ENCODE data around the gene NHLRC3. TPM values are rescaled to one million over a fixed set of nuclear protein-coding genes. Genes with fewer than 3 reads are reported as not detected.

The NHLRC3 gene
- total and polyA plus RNA-seq, 2 donors from 2014 or later, result 12.6 to 30.4 TPM

- H3K9me3 ChIP-seq (ENCODE audit: control insufficient read depth in 2 of 3, insufficient read depth in 1 of 3, low read length in 3 of 3), result no peaks in the 10 kb centered on the region
- intact Hi-C loops (cut with DNase I), result no loop called here
- peak; percentile 30 for TF ChIP-seq CTCF (IDR thresholded peaks at IDR 0.05; ENCODE audit: borderline replicate concordance, extremely low read depth, insufficient read depth)
- peak; percentile 90 for FAIRE-seq
- peak in 2 of 5 donors; percentile 51 to 77 for DNase-seq
- H3K27me3 ChIP-seq (ENCODE audit: control insufficient read depth, insufficient read depth, low read length), result no peaks in the 10 kb centered on the region
- no peak overlapping the region for H3K27ac ChIP-seq (ENCODE audit: low read depth in 2 of 2, low read length in 2 of 2)
- no peak overlapping the region for H3K9ac ChIP-seq (ENCODE audit: low read length in 3 of 3)
- H3K36me3 ChIP-seq (ENCODE audit: control insufficient read depth in 2 of 3, insufficient read depth in 3 of 3, low read length in 3 of 3), result peaks cover 0 to 5% (median 3%) of the 10 kb centered on the region in 3 donors
- H3K4me3 ChIP-seq (ENCODE audit: low read length in 3 of 3), result no peak overlapping the region
- no peaks in the 10 kb centered on the region for H3K4me1 ChIP-seq (ENCODE audit: control insufficient read depth in 2 of 3, insufficient read depth in 2 of 3, low read depth in 1 of 3, low read length in 3 of 3)
These were observed 12.9 kb downstream of the NHLRC3 start for GRCh38 chr13:39051157-39051556.

GRCh38 chr13:39052944-39053343, 14.7 kb downstream of the NHLRC3 start:
- H3K9ac ChIP-seq (ENCODE audit: low read length in 3 of 3), result no peak overlapping the region
- DNase-seq (no peak), FAIRE-seq (no peak)
- no peaks in the 10 kb centered on the region for H3K4me1 ChIP-seq (ENCODE audit: control insufficient read depth in 2 of 3, insufficient read depth in 2 of 3, low read depth in 1 of 3, low read length in 3 of 3)
- H3K27me3 ChIP-seq (ENCODE audit: control insufficient read depth, insufficient read depth, low read length), result no peaks in the 10 kb centered on the region
- no peak for TF ChIP-seq CTCF (IDR thresholded peaks at IDR 0.05; ENCODE audit: borderline replicate concordance, extremely low read depth, insufficient read depth)
- no peaks in the 10 kb centered on the region for H3K9me3 ChIP-seq (ENCODE audit: control insufficient read depth in 2 of 3, insufficient read depth in 1 of 3, low read length in 3 of 3)
- H3K4me3 ChIP-seq (ENCODE audit: low read length in 3 of 3), result no peak overlapping the region
- intact Hi-C loops (cut with DNase I), result no loop called here
- no peak overlapping the region for H3K27ac ChIP-seq (ENCODE audit: low read depth in 2 of 2, low read length in 2 of 2)
- peaks cover 0 to 5% (median 3%) of the 10 kb centered on the region in 3 donors for H3K36me3 ChIP-seq (ENCODE audit: control insufficient read depth in 2 of 3, insufficient read depth in 3 of 3, low read length in 3 of 3)

GRCh38 chr13:39054112-39054511, 15.9 kb downstream of the NHLRC3 start:
- H3K27me3 ChIP-seq (ENCODE audit: control insufficient read depth, insufficient read depth, low read length), result no peaks in the 10 kb centered on the region
- FAIRE-seq (no peak), DNase-seq (no peak)
- no peaks in the 10 kb centered on the region for H3K9me3 ChIP-seq (ENCODE audit: control insufficient read depth in 2 of 3, insufficient read depth in 1 of 3, low read length in 3 of 3)
- H3K4me1 ChIP-seq (ENCODE audit: control insufficient read depth in 2 of 3, insufficient read depth in 2 of 3, low read depth in 1 of 3, low read length in 3 of 3), result no peaks in the 10 kb centered on the region
- no peak overlapping the region for H3K4me3 ChIP-seq (ENCODE audit: low read length in 3 of 3)
- no peak overlapping the region for H3K9ac ChIP-seq (ENCODE audit: low read length in 3 of 3)
- no peak overlapping the region for H3K27ac ChIP-seq (ENCODE audit: low read depth in 2 of 2, low read length in 2 of 2)
- no peak for TF ChIP-seq CTCF (IDR thresholded peaks at IDR 0.05; ENCODE audit: borderline replicate concordance, extremely low read depth, insufficient read depth)
- intact Hi-C loops (cut with DNase I), result no loop called here
- peaks cover 0 to 5% (median 3%) of the 10 kb centered on the region in 3 donors for H3K36me3 ChIP-seq (ENCODE audit: control insufficient read depth in 2 of 3, insufficient read depth in 3 of 3, low read length in 3 of 3)

GRCh38 chr13:39056018-39056417, 17.8 kb downstream of the NHLRC3 start:
- H3K4me1 ChIP-seq (ENCODE audit: control insufficient read depth in 2 of 3, insufficient read depth in 2 of 3, low read depth in 1 of 3, low read length in 3 of 3), result no peaks in the 10 kb centered on the region
- no peak overlapping the region for H3K9ac ChIP-seq (ENCODE audit: low read length in 3 of 3)
- no peak for TF ChIP-seq CTCF (IDR thresholded peaks at IDR 0.05; ENCODE audit: borderline replicate concordance, extremely low read depth, insufficient read depth)
- intact Hi-C loops (cut with DNase I), result no loop called here
- FAIRE-seq (no peak), DNase-seq (no peak)
- H3K4me3 ChIP-seq (ENCODE audit: low read length in 3 of 3), result no peak overlapping the region
- H3K9me3 ChIP-seq (ENCODE audit: control insufficient read depth in 2 of 3, insufficient read depth in 1 of 3, low read length in 3 of 3), result no peaks in the 10 kb centered on the region
- H3K27ac ChIP-seq (ENCODE audit: low read depth in 2 of 2, low read length in 2 of 2), result no peak overlapping the region
- H3K36me3 ChIP-seq (ENCODE audit: control insufficient read depth in 2 of 3, insufficient read depth in 3 of 3, low read length in 3 of 3), result peaks cover 0 to 5% (median 3%) of the 10 kb centered on the region in 3 donors
- no peaks in the 10 kb centered on the region for H3K27me3 ChIP-seq (ENCODE audit: control insufficient read depth, insufficient read depth, low read length)
